Subcutaneous adipose tissue (tissue), 4 donors: Measurements from ENCODE around the gene LAMC3. TPM values are rescaled to one million over a fixed set of nuclear protein-coding genes. Genes with fewer than 3 reads are reported as not detected.

Source experiments
- total RNA-seq, 4 donors: library from RNA; depleted of rRNA; stranded (reverse); fragments of >200 nt; gene quantifications; one replicate each; pipeline ENCODE4 v1.1.0, GENCODE V29; 2016
- TF ChIP-seq, protein P1 (sequence below): fragments of 450-650 bp; IDR thresholded peaks from one replicate; pipeline ENCODE4 v1.5.1; 2016; ENCODE audit warnings: low read depth, mild to moderate bottlenecking, control low read depth, antibody characterized with exemption, moderate library complexity

LAMC3 gene
- 1 to 10 TPM; 1.3 to 2.9 (median 1.9) TPM for total RNA-seq

DNA sequence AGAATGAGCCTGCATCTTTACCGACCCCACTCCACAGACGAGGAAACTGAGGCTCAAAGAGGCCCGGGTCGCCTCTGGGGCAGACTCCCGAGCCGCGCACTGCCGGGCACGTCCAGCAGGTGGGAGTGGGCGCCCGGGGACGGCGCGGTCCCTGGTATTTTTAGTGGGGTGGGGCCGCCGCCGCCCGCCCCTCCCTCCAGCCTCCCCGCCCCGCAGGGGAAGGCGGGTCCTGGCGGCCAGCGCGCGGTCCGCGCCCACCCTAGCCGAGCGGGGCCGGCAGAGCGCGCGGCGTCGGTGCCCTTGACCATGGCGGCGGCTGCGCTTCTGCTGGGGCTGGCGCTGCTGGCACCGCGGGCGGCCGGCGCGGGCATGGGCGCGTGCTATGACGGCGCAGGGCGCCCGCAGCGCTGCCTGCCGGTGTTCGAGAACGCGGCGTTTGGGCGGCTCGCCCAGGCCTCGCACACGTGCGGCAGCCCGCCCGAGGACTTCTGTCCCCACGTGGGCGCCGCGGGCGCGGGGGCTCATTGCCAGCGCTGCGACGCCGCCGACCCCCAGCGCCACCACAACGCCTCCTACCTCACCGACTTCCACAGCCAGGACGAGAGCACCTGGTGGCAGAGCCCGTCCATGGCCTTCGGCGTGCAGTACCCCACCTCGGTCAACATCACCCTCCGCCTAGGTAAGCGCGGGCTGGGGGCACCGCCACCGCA lies at the start of gene LAMC3:
Gene LAMC3 (plus strand): TSS at position 266 of the 710 bp plus-strand sequence. CDS start 41 bp downstream, at position 307.
- TF ChIP-seq, protein P1, sequence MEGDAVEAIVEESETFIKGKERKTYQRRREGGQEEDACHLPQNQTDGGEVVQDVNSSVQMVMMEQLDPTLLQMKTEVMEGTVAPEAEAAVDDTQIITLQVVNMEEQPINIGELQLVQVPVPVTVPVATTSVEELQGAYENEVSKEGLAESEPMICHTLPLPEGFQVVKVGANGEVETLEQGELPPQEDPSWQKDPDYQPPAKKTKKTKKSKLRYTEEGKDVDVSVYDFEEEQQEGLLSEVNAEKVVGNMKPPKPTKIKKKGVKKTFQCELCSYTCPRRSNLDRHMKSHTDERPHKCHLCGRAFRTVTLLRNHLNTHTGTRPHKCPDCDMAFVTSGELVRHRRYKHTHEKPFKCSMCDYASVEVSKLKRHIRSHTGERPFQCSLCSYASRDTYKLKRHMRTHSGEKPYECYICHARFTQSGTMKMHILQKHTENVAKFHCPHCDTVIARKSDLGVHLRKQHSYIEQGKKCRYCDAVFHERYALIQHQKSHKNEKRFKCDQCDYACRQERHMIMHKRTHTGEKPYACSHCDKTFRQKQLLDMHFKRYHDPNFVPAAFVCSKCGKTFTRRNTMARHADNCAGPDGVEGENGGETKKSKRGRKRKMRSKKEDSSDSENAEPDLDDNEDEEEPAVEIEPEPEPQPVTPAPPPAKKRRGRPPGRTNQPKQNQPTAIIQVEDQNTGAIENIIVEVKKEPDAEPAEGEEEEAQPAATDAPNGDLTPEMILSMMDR, result no peak

GRCh38 chr9:130959809-130960334 lies 49.1 kb upstream of the LAMC3 start:
- TF ChIP-seq, protein P1, result no peak

DNA sequence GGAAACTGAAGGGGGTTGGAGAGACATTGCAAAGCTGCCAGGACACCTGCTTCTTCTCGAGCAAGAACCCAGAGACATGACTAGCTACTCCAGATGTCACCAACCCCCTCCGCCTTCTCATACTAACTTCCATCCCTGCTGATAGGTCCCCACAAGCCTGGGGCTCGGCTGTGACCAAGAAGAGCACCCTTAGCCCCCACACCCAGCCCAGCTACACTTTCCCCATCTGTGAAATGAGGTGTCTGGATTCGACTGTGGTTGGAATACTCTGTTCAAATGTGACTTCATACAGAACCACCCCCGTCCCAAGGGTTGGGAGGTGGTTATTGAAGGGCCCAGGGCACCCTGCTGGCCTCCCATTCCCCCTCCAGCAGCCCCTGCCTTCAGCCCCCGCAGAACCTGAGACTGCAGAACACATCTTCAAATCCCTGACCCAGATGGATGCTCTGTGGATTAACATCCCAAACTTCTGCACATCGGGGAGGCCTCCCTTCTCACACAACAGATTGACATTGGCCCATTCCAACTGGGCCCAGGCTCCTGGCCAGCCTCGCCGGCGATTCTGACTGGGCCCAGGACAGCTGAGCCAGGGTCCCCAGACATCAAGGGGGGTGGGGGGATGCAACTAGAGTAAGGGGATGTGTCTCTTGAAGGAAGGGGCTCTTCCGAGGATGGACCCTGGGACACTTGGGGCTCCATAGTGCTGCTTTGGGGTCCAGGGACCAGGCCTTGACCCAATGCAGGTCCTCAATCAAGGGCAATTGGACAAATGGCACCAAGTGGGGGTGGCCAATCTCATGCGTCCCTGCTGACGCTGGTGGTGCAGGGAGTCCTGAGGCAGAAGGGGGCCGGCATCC lies 48.2 kb upstream of the LAMC3 start:
- TF ChIP-seq, protein P1, result no peak

DNA sequence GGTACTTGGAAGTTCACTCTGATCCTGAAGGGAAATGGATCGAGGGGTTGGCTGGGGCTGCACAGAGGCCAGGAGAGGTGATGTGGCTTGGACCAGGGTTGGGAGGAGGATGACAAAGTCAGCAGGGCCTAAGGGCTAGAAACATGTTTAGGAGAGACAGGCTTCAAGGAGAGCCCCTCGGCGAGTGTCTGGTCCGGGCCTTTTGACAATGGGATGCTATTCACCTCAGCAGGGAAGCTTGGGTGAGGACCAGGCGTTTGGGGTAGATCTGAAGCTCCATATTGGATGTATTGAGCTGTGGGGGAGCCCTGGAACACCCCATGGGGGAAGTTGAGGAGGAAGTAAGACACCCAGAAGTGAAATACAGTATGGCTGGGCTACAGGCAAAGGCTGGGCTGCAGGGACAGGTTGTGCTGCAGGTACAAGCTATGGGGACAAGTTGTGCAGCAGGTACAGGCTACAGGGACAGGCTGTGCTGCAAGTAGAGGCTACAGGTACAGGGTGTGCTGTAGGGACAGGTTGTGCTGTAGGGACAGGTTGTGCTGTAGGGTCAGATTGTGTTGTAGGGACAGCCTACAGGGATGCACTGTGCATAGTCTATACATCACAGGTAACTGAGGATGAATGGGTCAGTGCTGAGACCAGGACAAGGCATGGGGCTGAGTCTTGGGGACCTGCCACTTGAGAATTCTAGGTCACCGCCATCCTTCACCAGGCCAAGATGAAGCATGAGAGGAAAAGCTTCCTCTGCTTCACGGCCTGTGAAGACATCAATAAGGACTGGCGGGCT lies 47.3 kb upstream of the LAMC3 start:
- TF ChIP-seq, protein P1, result no peak

DNA sequence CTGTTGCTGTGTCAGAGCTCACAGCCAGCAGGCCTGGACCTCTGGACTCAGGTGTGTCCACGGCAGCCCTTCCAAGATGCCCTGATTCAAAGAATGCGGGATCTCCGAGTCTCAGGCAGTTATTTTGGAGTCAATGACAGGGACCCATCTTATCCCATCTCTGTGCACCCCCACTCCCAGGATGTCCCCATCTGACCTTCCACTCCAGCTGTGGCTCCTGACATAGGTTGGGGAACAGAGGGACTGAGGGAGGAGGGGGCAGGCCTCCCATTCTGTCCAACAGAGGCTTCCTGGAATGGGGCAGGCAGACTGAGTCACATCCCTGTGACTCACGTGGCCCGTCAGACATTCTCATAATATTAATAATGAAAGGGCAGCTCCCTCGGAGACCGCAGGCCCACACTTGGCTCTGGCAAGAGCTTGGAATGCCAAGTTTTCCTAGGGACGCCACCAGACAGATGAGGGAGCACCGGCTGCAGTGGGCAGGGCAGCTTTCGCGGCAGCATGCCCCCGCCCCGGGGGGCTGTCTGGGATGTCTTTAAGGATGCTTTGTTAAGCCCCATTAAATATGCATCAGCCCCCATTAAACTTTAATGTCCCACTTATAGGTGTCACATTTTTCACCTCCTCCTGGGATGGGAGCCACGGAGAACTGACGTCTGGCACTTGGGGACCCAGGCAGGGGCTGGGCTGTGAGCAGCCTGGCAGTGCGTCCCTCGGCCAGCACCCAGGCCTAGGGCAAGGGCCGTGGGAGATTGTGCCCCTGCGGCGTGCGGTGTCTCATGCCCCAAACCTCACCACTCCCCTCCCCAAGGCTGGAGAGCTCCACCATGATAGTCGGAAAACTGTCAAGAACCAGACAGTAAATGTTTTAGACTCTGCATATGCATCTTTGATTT lies 46.3 kb upstream of the LAMC3 start:
- TF ChIP-seq, protein P1, result no peak

- TF ChIP-seq, protein P1, result no peak
These were observed 45.6 kb upstream of the LAMC3 start for GRCh38 chr9:130963337-130963908.
